HG03442 (cell line): ENCODE measurements around the gene TMEM86B.
"Not testable (repeated sequence)": the region's sequence is repeated elsewhere in the genome, so short reads cannot be mapped to it uniquely, and the experiment has no call there.

ENCODE experiments used
- ATAC-seq: cut with Tn5 transposase; IDR thresholded peaks from one replicate; pipeline ENCODE4 v1.9.1; 2021; ENCODE audit warnings: mild to moderate bottlenecking, moderate library complexity; ENCODE audit not compliant: unreplicated experiment

The TMEM86B gene

GRCh38 chr19:55242517-55242916, 14.0 kb upstream of the TMEM86B start:
- no peak for ATAC-seq

- no peak for ATAC-seq
Measured at GRCh38 chr19:55241935-55242464, 13.4 kb upstream of the TMEM86B start.

GRCh38 chr19:55241143-55241934, 12.8 kb upstream of the TMEM86B start:
- no peak for ATAC-seq

- ATAC-seq = no peak
Measured at GRCh38 chr19:55240713-55241020, 12.1 kb upstream of the TMEM86B start.

GRCh38 chr19:55239004-55239403, 10.4 kb upstream of the TMEM86B start:
- ATAC-seq = no peak

- ATAC-seq = no peak
Measured at GRCh38 chr19:55238030-55238429, 9.5 kb upstream of the TMEM86B start.

- no peak for ATAC-seq
Measured at GRCh38 chr19:55232986-55233385, 4.4 kb upstream of the TMEM86B start.

- no peak for ATAC-seq
Measured at GRCh38 chr19:55232286-55232602, 3.7 kb upstream of the TMEM86B start.

GRCh38 chr19:55231391-55232285, 3.1 kb upstream of the TMEM86B start:
- ATAC-seq = no peak

GRCh38 chr19:55230780-55231179, 2.2 kb upstream of the TMEM86B start:
- no peak for ATAC-seq

- no peak for ATAC-seq
Measured at GRCh38 chr19:55230329-55230728, 1.8 kb upstream of the TMEM86B start.

- ATAC-seq = no peak
Measured at GRCh38 chr19:55229789-55230182, 1.2 kb upstream of the TMEM86B start.

- ATAC-seq = no peak
Measured at GRCh38 chr19:55229145-55229788, 704 bp upstream of the TMEM86B start.

- ATAC-seq = no peak
Measured at GRCh38 chr19:55228015-55228391, 560 bp downstream of the TMEM86B start.

- no peak for ATAC-seq
Measured at GRCh38 chr19:55227241-55228014, 1.1 kb downstream of the TMEM86B start.

- no peak for ATAC-seq
Measured at GRCh38 chr19:55226788-55227187, 1.8 kb downstream of the TMEM86B start.

- no peak for ATAC-seq
Measured at GRCh38 chr19:55226273-55226672, 2.3 kb downstream of the TMEM86B start.

- no peak for ATAC-seq
Measured at GRCh38 chr19:55225415-55225958, 3.1 kb downstream of the TMEM86B start.

GRCh38 chr19:55224679-55225414, 3.7 kb downstream of the TMEM86B start:
- ATAC-seq = not testable (repeated sequence)
